Measurements from ENCODE around the gene FAM76B. TPM values are rescaled to one million over a fixed set of nuclear protein-coding genes. Genes with fewer than 3 reads are reported as not detected.
A peak's percentile ranks its signal among the peaks of the same experiment; 100 is the strongest.

FAM76B gene
- total RNA-seq, 4 donors from 2014 or later = 3.6 to 13.6 (median 8.9) TPM

DNA sequence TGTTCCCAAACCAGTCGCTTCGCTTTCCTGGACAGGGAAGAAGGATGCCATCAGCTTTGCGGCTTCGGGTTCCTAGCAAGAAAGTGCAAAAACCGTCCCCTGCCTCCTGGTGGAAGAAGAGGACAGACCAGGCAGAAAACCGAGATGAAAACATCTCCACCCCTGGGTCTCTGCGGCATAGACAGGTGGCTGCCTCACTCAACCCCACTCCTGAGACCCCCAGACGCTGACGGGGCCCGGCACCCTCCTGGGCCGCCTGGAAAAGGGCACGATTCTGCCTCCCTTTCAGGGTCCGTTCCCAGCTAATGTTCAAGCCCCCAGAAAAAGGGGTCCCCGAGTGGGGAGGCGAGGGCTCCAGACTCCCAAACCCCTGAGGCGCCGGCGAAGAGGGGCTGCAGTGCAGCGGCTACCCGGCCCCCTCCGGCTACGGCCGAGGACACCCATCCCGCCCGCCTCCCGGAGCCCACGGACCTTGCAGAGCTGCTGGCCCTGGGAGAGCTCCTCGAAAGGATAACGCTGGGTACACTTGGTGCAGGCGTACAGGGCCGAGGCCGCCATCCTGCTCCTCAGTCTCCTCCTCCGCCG, 569 bp downstream of the FAM76B start:
- in situ Hi-C loops (cut with MboI; ENCODE audit: low sequenced_read_pairs in 4 of 4) = loop anchor here in 2 of 4 donors (25.0 kb wide), 1 partner anchor 1302 kb away; the partner anchor contains the start of genes ANKRD49 (in 2 of the 2) and MRE11 (in 2 of the 2)

DNA sequence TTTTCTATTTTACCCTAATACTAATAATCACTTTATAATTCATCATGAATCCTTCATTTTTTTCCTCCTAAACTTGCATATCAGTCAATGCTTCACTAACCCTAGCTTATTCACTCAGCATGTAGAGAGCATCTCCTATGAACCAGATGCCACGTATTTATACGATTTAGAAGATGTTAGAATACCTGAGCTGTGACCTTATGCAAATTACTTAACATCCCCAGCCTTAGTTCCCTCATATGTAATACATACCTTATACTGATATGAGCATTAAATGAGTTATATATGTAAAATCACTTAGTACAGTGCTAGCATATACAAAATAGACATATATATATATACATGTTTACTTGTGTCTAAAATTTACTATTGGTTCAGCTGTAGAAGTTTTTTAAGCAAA, 9.0 kb downstream of the FAM76B start:
- DNase-seq = no peak
- Histone ChIP-seq H3K27me3 (no peaks in the 10 kb centered on the region), H3K9me3 (no peaks in the 10 kb centered on the region), H3K27ac (no peak overlapping the region), H3K4me1 (no peaks in the 10 kb centered on the region), H3K4me3 (no peak overlapping the region), H3K36me3 (peaks cover 0 to 98% of the 10 kb centered on the region in 2 donors)
- TF ChIP-seq, protein P1, sequence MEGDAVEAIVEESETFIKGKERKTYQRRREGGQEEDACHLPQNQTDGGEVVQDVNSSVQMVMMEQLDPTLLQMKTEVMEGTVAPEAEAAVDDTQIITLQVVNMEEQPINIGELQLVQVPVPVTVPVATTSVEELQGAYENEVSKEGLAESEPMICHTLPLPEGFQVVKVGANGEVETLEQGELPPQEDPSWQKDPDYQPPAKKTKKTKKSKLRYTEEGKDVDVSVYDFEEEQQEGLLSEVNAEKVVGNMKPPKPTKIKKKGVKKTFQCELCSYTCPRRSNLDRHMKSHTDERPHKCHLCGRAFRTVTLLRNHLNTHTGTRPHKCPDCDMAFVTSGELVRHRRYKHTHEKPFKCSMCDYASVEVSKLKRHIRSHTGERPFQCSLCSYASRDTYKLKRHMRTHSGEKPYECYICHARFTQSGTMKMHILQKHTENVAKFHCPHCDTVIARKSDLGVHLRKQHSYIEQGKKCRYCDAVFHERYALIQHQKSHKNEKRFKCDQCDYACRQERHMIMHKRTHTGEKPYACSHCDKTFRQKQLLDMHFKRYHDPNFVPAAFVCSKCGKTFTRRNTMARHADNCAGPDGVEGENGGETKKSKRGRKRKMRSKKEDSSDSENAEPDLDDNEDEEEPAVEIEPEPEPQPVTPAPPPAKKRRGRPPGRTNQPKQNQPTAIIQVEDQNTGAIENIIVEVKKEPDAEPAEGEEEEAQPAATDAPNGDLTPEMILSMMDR (IDR thresholded peaks at IDR 0.05 in 4 of 5, conservative IDR thresholded peaks at IDR 0.05 in 1 of 5) = no peak
- TF ChIP-seq POLR2A (IDR thresholded peaks at IDR 0.05) = no peak
- ATAC-seq = no peak
- in situ Hi-C loops (cut with MboI; ENCODE audit: low sequenced_read_pairs in 4 of 4) (loop anchor here in 2 of 4 donors (25.0 kb wide), 1 partner anchor 1293 kb away; the partner anchor contains the start of genes ANKRD49 (in 2 of the 2) and MRE11 (in 2 of the 2)), intact Hi-C loops (cut with DNase I; ENCODE audit: low total_unique reads) (no loop called here)

More for the DNA sequence above, 569 bp downstream of the FAM76B start:
- no peak for TF ChIP-seq POLR2A (IDR thresholded peaks at IDR 0.05)
- TF ChIP-seq, protein P1 (IDR thresholded peaks at IDR 0.05 in 4 of 5, conservative IDR thresholded peaks at IDR 0.05 in 1 of 5) = no peak
- H3K36me3 ChIP-seq = peaks cover 0 to 37% of the 10 kb centered on the region in 2 donors
- intact Hi-C loops (cut with DNase I; ENCODE audit: low total_unique reads) = loop anchor here (1.0 kb wide), 2 partner anchors 601 to 722 kb away; partner anchors contain the start of gene JRKL
- peak overlapping the region; percentile 95 to 98 (median 96) for H3K27ac ChIP-seq
- H3K4me3 ChIP-seq = peak overlapping the region; percentile 88 to 99 (median 96)
- no peak for DNase-seq
- no peaks in the 10 kb centered on the region for H3K27me3 ChIP-seq
- H3K9me3 ChIP-seq = no peaks in the 10 kb centered on the region
- H3K4me1 ChIP-seq = peaks cover 19 to 26% of the 10 kb centered on the region in 2 donors
- no peak for ATAC-seq

DNA sequence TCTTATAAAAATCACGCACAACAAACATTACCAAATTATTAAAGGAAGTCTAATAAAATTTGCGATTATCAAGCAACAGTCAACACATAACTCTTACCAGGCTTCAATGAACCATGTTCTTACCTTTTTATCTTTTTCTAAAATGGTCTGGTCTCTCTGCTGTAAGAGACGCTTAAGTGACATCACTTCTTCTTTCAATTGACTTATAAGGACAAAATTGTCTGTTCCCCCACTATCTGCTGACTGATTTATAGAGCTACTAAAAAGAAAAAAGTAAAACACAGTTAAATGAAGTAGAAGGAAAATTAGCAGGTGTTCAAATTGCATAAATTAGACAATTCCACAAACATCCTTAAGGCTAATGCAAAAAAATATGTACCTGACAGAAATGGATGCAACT, 10.9 kb downstream of the FAM76B start:
- no peak for ATAC-seq
- H3K9me3 ChIP-seq = no peaks in the 10 kb centered on the region
- H3K36me3 ChIP-seq = peaks cover 0 to 100% of the 10 kb centered on the region in 2 donors
- TF ChIP-seq, protein P1 (IDR thresholded peaks at IDR 0.05 in 4 of 5, conservative IDR thresholded peaks at IDR 0.05 in 1 of 5) = no peak
- TF ChIP-seq POLR2A (IDR thresholded peaks at IDR 0.05) = no peak
- no peak for DNase-seq
- H3K27ac ChIP-seq = no peak overlapping the region
- no peak overlapping the region for H3K4me3 ChIP-seq
- H3K4me1 ChIP-seq = no peaks in the 10 kb centered on the region
- H3K27me3 ChIP-seq = no peaks in the 10 kb centered on the region
- in situ Hi-C loops (cut with MboI; ENCODE audit: low sequenced_read_pairs in 4 of 4) = loop anchor here in 2 of 4 donors (25.0 kb wide), 1 partner anchor 1291 kb away; the partner anchor contains the start of genes ANKRD49 (in 2 of the 2) and MRE11 (in 2 of the 2)
- intact Hi-C loops (cut with DNase I; ENCODE audit: low total_unique reads) = no loop called here

DNA sequence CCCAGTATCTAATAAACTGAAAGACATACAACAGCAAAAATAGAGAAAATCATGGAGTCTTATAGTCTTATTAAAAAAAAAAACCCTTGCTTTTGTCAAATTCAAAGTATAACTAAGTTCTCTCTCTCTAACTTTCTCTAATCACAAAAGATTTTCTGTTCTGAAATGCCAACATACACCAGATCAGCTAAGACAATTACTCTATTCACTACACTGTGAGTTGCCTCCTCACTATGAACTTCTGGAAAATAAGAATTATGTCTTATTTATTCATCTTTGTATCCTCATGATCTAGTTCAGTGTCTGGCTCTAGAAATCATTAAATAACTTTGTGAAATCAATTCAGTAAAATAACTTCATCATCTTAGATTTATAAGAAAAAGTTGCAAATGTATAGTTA, 12.7 kb downstream of the FAM76B start:
- Histone ChIP-seq H3K27ac (no peak overlapping the region), H3K27me3 (no peaks in the 10 kb centered on the region), H3K36me3 (peaks cover 0 to 88% of the 10 kb centered on the region in 2 donors), H3K9me3 (no peaks in the 10 kb centered on the region), H3K4me1 (no peaks in the 10 kb centered on the region), H3K4me3 (no peak overlapping the region)
- TF ChIP-seq, protein P1 (IDR thresholded peaks at IDR 0.05 in 4 of 5, conservative IDR thresholded peaks at IDR 0.05 in 1 of 5) = no peak
- no peak for TF ChIP-seq POLR2A (IDR thresholded peaks at IDR 0.05)
- DNase-seq (no peak), ATAC-seq (no peak)
- in situ Hi-C loops (cut with MboI; ENCODE audit: low sequenced_read_pairs in 4 of 4) = loop anchor here in 2 of 4 donors (25.0 kb wide), 1 partner anchor 1290 kb away; the partner anchor contains the start of genes ANKRD49 (in 2 of the 2) and MRE11 (in 2 of the 2)
- intact Hi-C loops (cut with DNase I; ENCODE audit: low total_unique reads) = no loop called here

Data from gastrocnemius medialis (tissue), 4 donors.